ES-I3 (cell line): ENCODE data around the gene BCAS4.

ENCODE experiments used
- H3K36me3 ChIP-seq: 2 replicates; pipeline ENCODE4 v1.6.1; 2013; ENCODE audit warnings: mild to moderate bottlenecking, low read length, control low read depth, moderate library complexity; ENCODE audit not compliant: insufficient read depth
- H3K4me1 ChIP-seq: 2 replicates; pipeline ENCODE4 v1.6.1; 2013; ENCODE audit warnings: mild to moderate bottlenecking, control low read depth, low read length; ENCODE audit not compliant: insufficient read depth
- H3K9ac ChIP-seq: 2 replicates; pipeline ENCODE4 v1.6.1; 2013; ENCODE audit warnings: low read depth, mild to moderate bottlenecking, low read length, moderate library complexity
- H3K9me3 ChIP-seq: 2 replicates; pipeline ENCODE4 v1.6.1; 2013; ENCODE audit warnings: mild to moderate bottlenecking, low read length, moderate library complexity; ENCODE audit not compliant: control insufficient read depth, insufficient read depth

The BCAS4 gene

GRCh38 chr20:50855498-50856474 is 60.9 kb downstream of the BCAS4 start:
- no peak overlapping the region for H3K9ac ChIP-seq
- no peaks in the 10 kb centered on the region for H3K9me3 ChIP-seq
- H3K36me3 ChIP-seq, result no peaks in the 10 kb centered on the region
- H3K4me1 ChIP-seq, result peaks cover 19% of the 10 kb centered on the region; the same call in 1 of the 2 replicates

GRCh38 chr20:50856475-50857041 is 61.7 kb downstream of the BCAS4 start:
- no peaks in the 10 kb centered on the region for H3K9me3 ChIP-seq
- no peaks in the 10 kb centered on the region for H3K36me3 ChIP-seq
- H3K4me1 ChIP-seq, result peaks cover 14% of the 10 kb centered on the region; the same call in 1 of the 2 replicates
- no peak overlapping the region for H3K9ac ChIP-seq

GRCh38 chr20:50857348-50857747 is 62.5 kb downstream of the BCAS4 start:
- H3K36me3 ChIP-seq, result no peaks in the 10 kb centered on the region
- H3K9me3 ChIP-seq, result no peaks in the 10 kb centered on the region
- no peak overlapping the region for H3K9ac ChIP-seq
- H3K4me1 ChIP-seq, result peaks cover 12% of the 10 kb centered on the region; the same call in 1 of the 2 replicates

- Histone ChIP-seq H3K9ac (no peak overlapping the region), H3K9me3 (no peaks in the 10 kb centered on the region), H3K4me1 (peaks cover 13% of the 10 kb centered on the region; the same call in 1 of the 2 replicates), H3K36me3 (no peaks in the 10 kb centered on the region)
Observed at GRCh38 chr20:50858525-50858924, 63.7 kb downstream of the BCAS4 start.

GRCh38 chr20:50859161-50859560 is 64.3 kb downstream of the BCAS4 start:
- Histone ChIP-seq H3K9ac (no peak overlapping the region), H3K9me3 (no peaks in the 10 kb centered on the region), H3K4me1 (peaks cover 13% of the 10 kb centered on the region; the same call in 1 of the 2 replicates), H3K36me3 (no peaks in the 10 kb centered on the region)

- no peak overlapping the region for H3K9ac ChIP-seq
- peaks cover 13% of the 10 kb centered on the region; the same call in 1 of the 2 replicates for H3K4me1 ChIP-seq
- no peaks in the 10 kb centered on the region for H3K9me3 ChIP-seq
- H3K36me3 ChIP-seq, result no peaks in the 10 kb centered on the region
Observed at GRCh38 chr20:50861012-50861411, 66.2 kb downstream of the BCAS4 start.

GRCh38 chr20:50862546-50862945 is 67.7 kb downstream of the BCAS4 start:
- H3K9me3 ChIP-seq, result no peaks in the 10 kb centered on the region
- no peaks in the 10 kb centered on the region for H3K36me3 ChIP-seq
- H3K9ac ChIP-seq, result no peak overlapping the region
- peaks cover 10% of the 10 kb centered on the region; the same call in 1 of the 2 replicates for H3K4me1 ChIP-seq

GRCh38 chr20:50865114-50865513 is 70.3 kb downstream of the BCAS4 start:
- H3K9me3 ChIP-seq, result no peaks in the 10 kb centered on the region
- no peaks in the 10 kb centered on the region for H3K36me3 ChIP-seq

GRCh38 chr20:50865591-50865990 is 70.7 kb downstream of the BCAS4 start:
- Histone ChIP-seq H3K36me3 (no peaks in the 10 kb centered on the region), H3K4me1 (peaks cover 18% of the 10 kb centered on the region; the same call in 1 of the 2 replicates), H3K9me3 (no peaks in the 10 kb centered on the region), H3K9ac (no peak overlapping the region)

More at GRCh38 chr20:50865114-50865513, 70.3 kb downstream of the BCAS4 start:
- Histone ChIP-seq H3K9ac (no peak overlapping the region), H3K4me1 (peaks cover 13% of the 10 kb centered on the region; the same call in 1 of the 2 replicates)

- Histone ChIP-seq H3K9me3 (no peaks in the 10 kb centered on the region), H3K9ac (no peak overlapping the region), H3K36me3 (no peaks in the 10 kb centered on the region), H3K4me1 (peaks cover 18% of the 10 kb centered on the region; the same call in 1 of the 2 replicates)
Observed at GRCh38 chr20:50866036-50866685, 71.3 kb downstream of the BCAS4 start.

GRCh38 chr20:50866831-50867230 is 72.0 kb downstream of the BCAS4 start:
- peaks cover 18% of the 10 kb centered on the region; the same call in 1 of the 2 replicates for H3K4me1 ChIP-seq
- H3K9me3 ChIP-seq, result no peaks in the 10 kb centered on the region
- H3K9ac ChIP-seq, result no peak overlapping the region
- H3K36me3 ChIP-seq, result no peaks in the 10 kb centered on the region

GRCh38 chr20:50867805-50868204 is 72.9 kb downstream of the BCAS4 start:
- no peaks in the 10 kb centered on the region for H3K9me3 ChIP-seq
- no peak overlapping the region for H3K9ac ChIP-seq
- peaks cover 14% of the 10 kb centered on the region; the same call in 1 of the 2 replicates for H3K4me1 ChIP-seq
- H3K36me3 ChIP-seq, result no peaks in the 10 kb centered on the region

GRCh38 chr20:50868509-50869495 is 73.9 kb downstream of the BCAS4 start:
- H3K4me1 ChIP-seq, result peaks cover 14% of the 10 kb centered on the region; the same call in 1 of the 2 replicates
- H3K36me3 ChIP-seq, result no peaks in the 10 kb centered on the region
- H3K9me3 ChIP-seq, result no peaks in the 10 kb centered on the region
- no peak overlapping the region for H3K9ac ChIP-seq
